Liver (tissue), 3 donors: ENCODE results near the gene FAM118A.

Experiments used
- HNF4A ChIP-seq, 2 donors: conservative IDR thresholded peaks; 2 replicates each; pipeline ENCODE4 v1.6.1; 2016; ENCODE audit warnings: antibody characterized with exemption in 2 of 2, mild to moderate bottlenecking in 2 of 2
- RAD21 ChIP-seq, 2 donors: IDR thresholded peaks; 2 replicates each; pipeline ENCODE4 v1.6.1; 2016; ENCODE audit warnings: antibody characterized with exemption in 2 of 2, mild to moderate bottlenecking in 2 of 2
- SP1 ChIP-seq: IDR thresholded peaks from 2 replicates; pipeline ENCODE4 v1.6.1; 2018; ENCODE audit warnings: antibody characterized with exemption, mild to moderate bottlenecking
- YY1 ChIP-seq: IDR thresholded peaks from 2 replicates; pipeline ENCODE4 v1.6.1; 2016; ENCODE audit warnings: antibody characterized with exemption, mild to moderate bottlenecking
- TF ChIP-seq, protein P1 (sequence below): fragments of 150-350 bp; IDR thresholded peaks from 2 replicates; pipeline ENCODE4 v1.5.1; 2017; ENCODE audit warnings: improper control_type of control experiment, low read depth, low read length; ENCODE audit not compliant: missing input control
- TF ChIP-seq, protein P2 (sequence below): IDR thresholded peaks from 2 replicates; pipeline ENCODE4 v1.6.1; 2016; ENCODE audit warnings: antibody characterized with exemption, mild to moderate bottlenecking
- TF ChIP-seq, protein P3 (sequence below): IDR thresholded peaks from 2 replicates; pipeline ENCODE4 v1.6.1; 2016; ENCODE audit warnings: antibody characterized with exemption
- donor health status: healthy.
- donor health status: healthy.

DNA sequence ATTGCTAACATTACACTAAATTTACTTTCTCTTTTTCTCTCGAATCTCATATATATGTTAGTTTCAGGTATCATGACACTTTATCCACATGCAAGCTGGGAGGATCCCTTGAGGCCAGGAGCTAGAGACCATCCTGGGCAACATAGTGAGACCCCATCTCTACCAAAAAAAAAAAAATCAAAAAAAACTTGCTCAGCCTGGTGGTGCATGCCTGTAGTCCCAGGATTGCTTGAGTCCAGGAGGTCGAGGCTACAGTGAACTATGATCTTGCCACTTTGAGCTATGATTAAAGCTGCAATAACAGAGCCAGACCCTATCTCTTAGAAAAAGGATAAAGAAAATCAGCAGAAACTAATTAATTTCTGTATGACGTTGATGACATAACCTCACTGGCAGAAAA is 28.7 kb upstream of the FAM118A start:
- TF ChIP-seq, protein P1, sequence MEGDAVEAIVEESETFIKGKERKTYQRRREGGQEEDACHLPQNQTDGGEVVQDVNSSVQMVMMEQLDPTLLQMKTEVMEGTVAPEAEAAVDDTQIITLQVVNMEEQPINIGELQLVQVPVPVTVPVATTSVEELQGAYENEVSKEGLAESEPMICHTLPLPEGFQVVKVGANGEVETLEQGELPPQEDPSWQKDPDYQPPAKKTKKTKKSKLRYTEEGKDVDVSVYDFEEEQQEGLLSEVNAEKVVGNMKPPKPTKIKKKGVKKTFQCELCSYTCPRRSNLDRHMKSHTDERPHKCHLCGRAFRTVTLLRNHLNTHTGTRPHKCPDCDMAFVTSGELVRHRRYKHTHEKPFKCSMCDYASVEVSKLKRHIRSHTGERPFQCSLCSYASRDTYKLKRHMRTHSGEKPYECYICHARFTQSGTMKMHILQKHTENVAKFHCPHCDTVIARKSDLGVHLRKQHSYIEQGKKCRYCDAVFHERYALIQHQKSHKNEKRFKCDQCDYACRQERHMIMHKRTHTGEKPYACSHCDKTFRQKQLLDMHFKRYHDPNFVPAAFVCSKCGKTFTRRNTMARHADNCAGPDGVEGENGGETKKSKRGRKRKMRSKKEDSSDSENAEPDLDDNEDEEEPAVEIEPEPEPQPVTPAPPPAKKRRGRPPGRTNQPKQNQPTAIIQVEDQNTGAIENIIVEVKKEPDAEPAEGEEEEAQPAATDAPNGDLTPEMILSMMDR, result no peak
- TF ChIP-seq HNF4A (conservative IDR thresholded peaks at IDR 0.05) (no peak), RAD21 (IDR thresholded peaks at IDR 0.05) (no peak), YY1 (no peak), SP1 (no peak)
- TF ChIP-seq, protein P2, sequence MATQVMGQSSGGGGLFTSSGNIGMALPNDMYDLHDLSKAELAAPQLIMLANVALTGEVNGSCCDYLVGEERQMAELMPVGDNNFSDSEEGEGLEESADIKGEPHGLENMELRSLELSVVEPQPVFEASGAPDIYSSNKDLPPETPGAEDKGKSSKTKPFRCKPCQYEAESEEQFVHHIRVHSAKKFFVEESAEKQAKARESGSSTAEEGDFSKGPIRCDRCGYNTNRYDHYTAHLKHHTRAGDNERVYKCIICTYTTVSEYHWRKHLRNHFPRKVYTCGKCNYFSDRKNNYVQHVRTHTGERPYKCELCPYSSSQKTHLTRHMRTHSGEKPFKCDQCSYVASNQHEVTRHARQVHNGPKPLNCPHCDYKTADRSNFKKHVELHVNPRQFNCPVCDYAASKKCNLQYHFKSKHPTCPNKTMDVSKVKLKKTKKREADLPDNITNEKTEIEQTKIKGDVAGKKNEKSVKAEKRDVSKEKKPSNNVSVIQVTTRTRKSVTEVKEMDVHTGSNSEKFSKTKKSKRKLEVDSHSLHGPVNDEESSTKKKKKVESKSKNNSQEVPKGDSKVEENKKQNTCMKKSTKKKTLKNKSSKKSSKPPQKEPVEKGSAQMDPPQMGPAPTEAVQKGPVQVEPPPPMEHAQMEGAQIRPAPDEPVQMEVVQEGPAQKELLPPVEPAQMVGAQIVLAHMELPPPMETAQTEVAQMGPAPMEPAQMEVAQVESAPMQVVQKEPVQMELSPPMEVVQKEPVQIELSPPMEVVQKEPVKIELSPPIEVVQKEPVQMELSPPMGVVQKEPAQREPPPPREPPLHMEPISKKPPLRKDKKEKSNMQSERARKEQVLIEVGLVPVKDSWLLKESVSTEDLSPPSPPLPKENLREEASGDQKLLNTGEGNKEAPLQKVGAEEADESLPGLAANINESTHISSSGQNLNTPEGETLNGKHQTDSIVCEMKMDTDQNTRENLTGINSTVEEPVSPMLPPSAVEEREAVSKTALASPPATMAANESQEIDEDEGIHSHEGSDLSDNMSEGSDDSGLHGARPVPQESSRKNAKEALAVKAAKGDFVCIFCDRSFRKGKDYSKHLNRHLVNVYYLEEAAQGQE, result no peak
- TF ChIP-seq, protein P3, sequence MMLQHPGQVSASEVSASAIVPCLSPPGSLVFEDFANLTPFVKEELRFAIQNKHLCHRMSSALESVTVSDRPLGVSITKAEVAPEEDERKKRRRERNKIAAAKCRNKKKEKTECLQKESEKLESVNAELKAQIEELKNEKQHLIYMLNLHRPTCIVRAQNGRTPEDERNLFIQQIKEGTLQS, result no peak
